ENCODE measurements around the gene GSKIP. TPM values are rescaled to one million over a fixed set of nuclear protein-coding genes. Genes with fewer than 3 reads are reported as not detected.

Gene GSKIP
- total RNA-seq, 1 donor from 2014 or later: 73.2 TPM

DNA sequence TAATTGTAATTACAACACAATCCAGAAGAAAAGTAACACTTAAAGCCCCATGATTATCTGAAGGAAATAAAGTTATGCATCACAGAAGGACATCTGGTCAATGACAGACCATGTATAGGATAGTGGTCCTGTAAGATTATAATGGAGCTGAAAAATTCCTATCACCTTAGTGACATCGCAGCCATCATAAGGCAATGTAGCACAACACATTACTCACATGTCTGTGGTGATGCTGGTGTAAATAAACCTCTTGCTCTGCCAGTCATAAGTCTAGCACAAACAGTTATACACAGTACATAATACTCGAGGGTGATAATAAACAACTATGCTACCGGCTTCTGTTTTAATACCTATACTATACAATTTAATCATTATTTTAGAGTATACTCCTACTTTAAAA, 11.3 kb upstream of the GSKIP start:
- H3K36me3 ChIP-seq: no peaks in the 10 kb centered on the region
- no peak for TF ChIP-seq EZH2phosphoT487 (IDR thresholded peaks at IDR 0.05)
- TF ChIP-seq EZH2 (IDR thresholded peaks at IDR 0.05): no peak
- H3K4me3 ChIP-seq: no peak overlapping the region
- no peak overlapping the region for H3K27ac ChIP-seq
- H3K27me3 Mint-ChIP-seq (ENCODE audit: insufficient read depth, low read depth): no peaks in the 10 kb centered on the region
- no peaks in the 10 kb centered on the region for H3K27me3 ChIP-seq
- peaks cover 25% of the 10 kb centered on the region for H3K79me2 ChIP-seq (ENCODE audit: low read depth)
- no peak overlapping the region for H3K27ac Mint-ChIP-seq
- H3K4me1 ChIP-seq: no peaks in the 10 kb centered on the region
- no peak overlapping the region for H2AFZ ChIP-seq (replicated peaks)
- H3K36me3 Mint-ChIP-seq: no peaks in the 10 kb centered on the region
- H3K9me3 ChIP-seq (ENCODE audit: low read depth): no peaks in the 10 kb centered on the region
- H3K4me2 ChIP-seq: no peak overlapping the region
- H3K4me3 Mint-ChIP-seq: no peak overlapping the region
- DNase-seq (ENCODE audit: low spot score): no peak
- no peaks in the 10 kb centered on the region for H3K9me3 Mint-ChIP-seq
- H3F3A ChIP-seq (ENCODE audit: low read depth): peaks cover 5% of the 10 kb centered on the region
- H3K9ac ChIP-seq: no peak overlapping the region
- no peaks in the 10 kb centered on the region for H3K4me1 Mint-ChIP-seq
- H4K20me1 ChIP-seq (ENCODE audit: low read depth): no peaks in the 10 kb centered on the region

GRCh38 chr14:96352708-96353107, 10.6 kb upstream of the GSKIP start:
- no peaks in the 10 kb centered on the region for H4K20me1 ChIP-seq (ENCODE audit: low read depth)
- no peak overlapping the region for H3K9ac ChIP-seq
- no peak overlapping the region for H3K4me3 ChIP-seq
- no peak overlapping the region for H3K27ac ChIP-seq
- H3K36me3 Mint-ChIP-seq: no peaks in the 10 kb centered on the region
- H3K36me3 ChIP-seq: no peaks in the 10 kb centered on the region
- peaks cover under 1% of the 10 kb centered on the region for H3F3A ChIP-seq (ENCODE audit: low read depth)
- H3K27me3 ChIP-seq: no peaks in the 10 kb centered on the region
- no peak overlapping the region for H3K4me3 Mint-ChIP-seq
- no peaks in the 10 kb centered on the region for H3K4me1 ChIP-seq
- H3K9me3 Mint-ChIP-seq: no peaks in the 10 kb centered on the region
- TF ChIP-seq EZH2 (IDR thresholded peaks at IDR 0.05) (no peak), CTCF (IDR thresholded peaks at IDR 0.05) (no peak), EZH2phosphoT487 (IDR thresholded peaks at IDR 0.05) (no peak)
- DNase-seq (ENCODE audit: low spot score): no peak
- H3K27me3 Mint-ChIP-seq (ENCODE audit: insufficient read depth, low read depth): no peaks in the 10 kb centered on the region
- H3K4me2 ChIP-seq: no peak overlapping the region
- no peaks in the 10 kb centered on the region for H3K4me1 Mint-ChIP-seq
- peaks cover 29% of the 10 kb centered on the region for H3K79me2 ChIP-seq (ENCODE audit: low read depth)
- no peak overlapping the region for H2AFZ ChIP-seq (replicated peaks)
- no peaks in the 10 kb centered on the region for H3K9me3 ChIP-seq (ENCODE audit: low read depth)
- H3K27ac Mint-ChIP-seq: no peak overlapping the region

DNA sequence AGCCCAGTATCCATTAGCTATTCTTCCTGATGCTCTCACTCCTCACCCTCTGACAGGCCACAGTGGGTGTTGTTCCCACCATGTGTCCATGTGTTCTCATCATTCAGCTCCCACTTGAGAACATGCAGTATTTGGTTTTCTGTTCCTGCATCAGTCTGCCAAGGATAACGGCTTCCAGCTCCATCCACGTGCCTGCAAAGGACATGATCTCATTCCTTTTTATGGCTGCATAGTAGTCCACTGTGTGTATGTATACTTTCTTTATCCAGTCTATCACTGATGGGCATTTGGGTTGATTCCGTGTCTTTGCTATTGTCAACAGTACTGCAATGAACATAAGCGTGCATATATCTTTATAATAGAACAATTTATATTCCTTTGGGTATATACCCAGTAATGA, 9.1 kb upstream of the GSKIP start:
- Mint-ChIP-seq H3K36me3 (no peaks in the 10 kb centered on the region), H3K9me3 (no peaks in the 10 kb centered on the region), H3K27ac (no peak overlapping the region), H3K4me3 (no peak overlapping the region), H3K27me3 (ENCODE audit: insufficient read depth, low read depth) (no peaks in the 10 kb centered on the region), H3K4me1 (no peaks in the 10 kb centered on the region)
- Histone ChIP-seq H3K36me3 (no peaks in the 10 kb centered on the region), H3K27ac (no peak overlapping the region), H3K4me2 (no peak overlapping the region), H3F3A (ENCODE audit: low read depth) (no peaks in the 10 kb centered on the region), H3K27me3 (no peaks in the 10 kb centered on the region), H2AFZ (replicated peaks) (no peak overlapping the region), H3K9ac (no peak overlapping the region), H3K79me2 (ENCODE audit: low read depth) (peaks cover 33% of the 10 kb centered on the region), H3K9me3 (ENCODE audit: low read depth) (no peaks in the 10 kb centered on the region), H4K20me1 (ENCODE audit: low read depth) (no peaks in the 10 kb centered on the region), H3K4me1 (no peaks in the 10 kb centered on the region), H3K4me3 (no peak overlapping the region)
- TF ChIP-seq EZH2 (IDR thresholded peaks at IDR 0.05) (no peak), EZH2phosphoT487 (IDR thresholded peaks at IDR 0.05) (no peak), CTCF (IDR thresholded peaks at IDR 0.05) (no peak)
- DNase-seq (ENCODE audit: low spot score): no peak

- Histone ChIP-seq H4K20me1 (ENCODE audit: low read depth) (peaks cover 18% of the 10 kb centered on the region), H3K27ac (no peak overlapping the region)
- H3K36me3 Mint-ChIP-seq: no peaks in the 10 kb centered on the region
Observed at GRCh38 chr14:96357216-96357615, 6.1 kb upstream of the GSKIP start.

More at GRCh38 chr14:96357216-96357615, 6.1 kb upstream of the GSKIP start:
- H3K4me2 ChIP-seq: no peak overlapping the region
- peak; percentile 11 for TF ChIP-seq CTCF (IDR thresholded peaks at IDR 0.05)
- no peak for TF ChIP-seq EZH2 (IDR thresholded peaks at IDR 0.05)
- Mint-ChIP-seq H3K4me3 (no peak overlapping the region), H3K4me1 (peaks cover 20% of the 10 kb centered on the region), H3K27ac (no peak overlapping the region), H3K27me3 (ENCODE audit: insufficient read depth, low read depth) (no peaks in the 10 kb centered on the region), H3K9me3 (no peaks in the 10 kb centered on the region)
- no peak overlapping the region for H3K9ac ChIP-seq
- peaks cover 11% of the 10 kb centered on the region for H3K4me1 ChIP-seq
- no peaks in the 10 kb centered on the region for H3K9me3 ChIP-seq (ENCODE audit: low read depth)
- no peaks in the 10 kb centered on the region for H3K27me3 ChIP-seq
- DNase-seq (ENCODE audit: low spot score): no peak
- peaks cover 63% of the 10 kb centered on the region for H3K79me2 ChIP-seq (ENCODE audit: low read depth)
- H3F3A ChIP-seq (ENCODE audit: low read depth): no peaks in the 10 kb centered on the region
- no peaks in the 10 kb centered on the region for H3K36me3 ChIP-seq
- H3K4me3 ChIP-seq: no peak overlapping the region
- H2AFZ ChIP-seq (replicated peaks): no peak overlapping the region

All from neural progenitor cell (in vitro differentiated cells).